ENCODE data around the gene OSBPL8.

GRCh38 chr12:76457818-76458217, 101.8 kb downstream of the OSBPL8 start:
- TF ChIP-seq CTCF (IDR thresholded peaks at IDR 0.05; ENCODE audit: poor library complexity) = no peak
- TF ChIP-seq EZH2 (IDR thresholded peaks at IDR 0.05; ENCODE audit: borderline replicate concordance) = no peak
- no peak for TF ChIP-seq EZH2phosphoT487 (IDR thresholded peaks at IDR 0.05; ENCODE audit: low read depth, severe bottlenecking, unreplicated experiment)
